ENCODE data around the gene ALPK1.

The ALPK1 gene

DNA sequence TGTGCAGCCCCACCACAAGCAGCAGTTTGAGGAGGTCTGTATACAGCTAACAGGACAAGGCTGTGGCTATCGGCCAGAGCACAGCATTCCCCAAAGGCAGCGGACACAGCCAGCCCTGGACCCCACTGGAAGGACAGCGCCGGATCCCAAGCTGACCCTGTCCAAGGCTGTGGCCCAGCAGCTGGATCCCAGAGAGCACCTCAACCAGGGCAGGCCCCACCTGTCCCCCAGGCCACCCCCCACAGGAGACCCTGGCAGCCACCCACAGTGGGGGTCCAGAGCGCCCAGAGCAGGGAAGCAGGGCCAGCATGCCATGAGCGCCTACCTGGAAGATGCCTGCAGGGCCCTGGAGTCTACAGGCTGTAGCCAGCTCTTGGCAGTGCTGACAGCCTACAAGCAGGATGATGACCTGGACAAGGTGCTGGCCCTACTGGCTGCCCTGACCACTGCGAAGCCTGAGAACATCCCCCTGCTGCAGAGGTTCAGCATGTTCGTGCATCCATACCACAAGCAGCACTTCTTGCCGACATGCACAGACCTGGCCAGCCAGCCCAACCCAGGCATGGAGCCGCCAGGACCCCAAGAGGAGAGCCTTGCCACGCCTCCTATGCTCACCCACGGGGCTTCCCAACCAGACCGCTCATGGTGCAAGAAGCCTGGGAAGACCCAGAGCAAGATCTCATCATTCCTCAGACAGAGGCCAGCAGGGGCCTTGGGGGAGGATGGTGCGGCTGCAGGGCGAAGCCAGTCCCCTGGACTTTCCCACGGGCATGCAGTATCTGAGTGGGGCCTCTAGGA lies 62.0 kb downstream of the ALPK1 start:
- Histone ChIP-seq H3K4me1 (peaks cover 8% of the 10 kb centered on the region), H3K36me3 (no peaks in the 10 kb centered on the region), H3K9me3 (no peaks in the 10 kb centered on the region), H3K27me3 (no peaks in the 10 kb centered on the region), H3K4me3 (ENCODE audit: low read depth, low read length) (no peak overlapping the region)
- TF ChIP-seq, protein P1, sequence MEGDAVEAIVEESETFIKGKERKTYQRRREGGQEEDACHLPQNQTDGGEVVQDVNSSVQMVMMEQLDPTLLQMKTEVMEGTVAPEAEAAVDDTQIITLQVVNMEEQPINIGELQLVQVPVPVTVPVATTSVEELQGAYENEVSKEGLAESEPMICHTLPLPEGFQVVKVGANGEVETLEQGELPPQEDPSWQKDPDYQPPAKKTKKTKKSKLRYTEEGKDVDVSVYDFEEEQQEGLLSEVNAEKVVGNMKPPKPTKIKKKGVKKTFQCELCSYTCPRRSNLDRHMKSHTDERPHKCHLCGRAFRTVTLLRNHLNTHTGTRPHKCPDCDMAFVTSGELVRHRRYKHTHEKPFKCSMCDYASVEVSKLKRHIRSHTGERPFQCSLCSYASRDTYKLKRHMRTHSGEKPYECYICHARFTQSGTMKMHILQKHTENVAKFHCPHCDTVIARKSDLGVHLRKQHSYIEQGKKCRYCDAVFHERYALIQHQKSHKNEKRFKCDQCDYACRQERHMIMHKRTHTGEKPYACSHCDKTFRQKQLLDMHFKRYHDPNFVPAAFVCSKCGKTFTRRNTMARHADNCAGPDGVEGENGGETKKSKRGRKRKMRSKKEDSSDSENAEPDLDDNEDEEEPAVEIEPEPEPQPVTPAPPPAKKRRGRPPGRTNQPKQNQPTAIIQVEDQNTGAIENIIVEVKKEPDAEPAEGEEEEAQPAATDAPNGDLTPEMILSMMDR (IDR thresholded peaks at IDR 0.05; ENCODE audit: low read depth, low read length), result no peak
- no peak for DNase-seq

GRCh38 chr4:112361181-112361791 lies 64.1 kb downstream of the ALPK1 start:
- TF ChIP-seq, protein P1 (IDR thresholded peaks at IDR 0.05; ENCODE audit: low read depth, low read length), result no peak
- Histone ChIP-seq H3K4me1 (peaks cover 8% of the 10 kb centered on the region), H3K36me3 (no peaks in the 10 kb centered on the region), H3K9me3 (no peaks in the 10 kb centered on the region), H3K4me3 (ENCODE audit: low read depth, low read length) (no peak overlapping the region), H3K27me3 (no peaks in the 10 kb centered on the region)
- DNase-seq, result peak; percentile 67

DNA sequence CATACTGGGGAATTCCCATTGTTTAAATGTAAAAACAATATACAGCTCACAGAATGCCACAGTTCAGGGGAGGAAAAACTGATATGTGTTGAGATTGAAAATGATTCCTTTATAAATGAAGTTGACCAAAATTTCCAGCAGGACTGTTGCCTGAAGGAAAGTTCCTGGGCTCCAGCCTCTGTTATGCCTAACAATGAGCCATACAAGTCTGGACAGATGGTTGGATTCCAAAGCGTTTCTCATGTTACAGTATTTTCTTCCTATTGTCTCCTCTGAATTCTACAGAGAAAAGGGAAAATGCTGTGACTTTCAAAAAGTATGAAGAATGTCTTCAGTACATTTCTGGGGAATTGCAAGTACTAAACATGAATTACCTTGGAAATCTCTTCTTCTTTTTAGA lies 73.3 kb downstream of the ALPK1 start:
- TF ChIP-seq, protein P1 (IDR thresholded peaks at IDR 0.05; ENCODE audit: low read depth, low read length), result no peak
- Histone ChIP-seq H3K36me3 (no peaks in the 10 kb centered on the region), H3K9me3 (no peaks in the 10 kb centered on the region), H3K4me3 (ENCODE audit: low read depth, low read length) (no peak overlapping the region), H3K4me1 (no peaks in the 10 kb centered on the region), H3K27me3 (peaks cover 10% of the 10 kb centered on the region)
- DNase-seq, result no peak

- no peaks in the 10 kb centered on the region for H3K9me3 ChIP-seq
- no peaks in the 10 kb centered on the region for H3K36me3 ChIP-seq
- H3K4me3 ChIP-seq (ENCODE audit: low read depth, low read length), result no peak overlapping the region
- peaks cover 10% of the 10 kb centered on the region for H3K27me3 ChIP-seq
- no peak for DNase-seq
- TF ChIP-seq, protein P1 (IDR thresholded peaks at IDR 0.05; ENCODE audit: low read depth, low read length), result no peak
- no peaks in the 10 kb centered on the region for H3K4me1 ChIP-seq
These were observed 74.2 kb downstream of the ALPK1 start for GRCh38 chr4:112371361-112371760.

DNA sequence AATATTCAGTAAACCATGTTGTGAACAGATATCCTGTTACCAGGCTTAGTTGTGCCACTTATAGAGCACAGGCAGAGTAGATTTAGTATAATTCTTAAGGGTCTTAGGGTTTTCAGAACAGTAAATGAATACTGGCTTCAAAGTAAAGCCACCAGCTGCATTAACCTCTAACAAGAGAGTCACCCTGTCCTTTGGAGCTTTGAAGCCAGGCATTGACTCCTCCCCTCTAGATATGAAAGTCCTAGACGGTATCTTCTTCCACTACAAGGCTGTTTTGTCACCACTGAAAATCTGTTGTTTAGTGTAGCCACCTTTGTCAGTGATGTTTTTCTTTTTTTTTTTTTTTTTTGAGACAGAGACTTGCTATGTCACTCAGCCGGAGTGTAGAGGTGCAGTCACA lies 77.7 kb downstream of the ALPK1 start:
- peaks cover 36% of the 10 kb centered on the region for H3K27me3 ChIP-seq
- H3K4me1 ChIP-seq, result no peaks in the 10 kb centered on the region
- DNase-seq, result no peak
- no peak overlapping the region for H3K4me3 ChIP-seq (ENCODE audit: low read depth, low read length)
- H3K36me3 ChIP-seq, result no peaks in the 10 kb centered on the region
- no peaks in the 10 kb centered on the region for H3K9me3 ChIP-seq
- TF ChIP-seq, protein P1 (IDR thresholded peaks at IDR 0.05; ENCODE audit: low read depth, low read length), result no peak

- no peaks in the 10 kb centered on the region for H3K4me1 ChIP-seq
These were observed 80.0 kb downstream of the ALPK1 start for GRCh38 chr4:112377171-112377570.

More at GRCh38 chr4:112377171-112377570, 80.0 kb downstream of the ALPK1 start:
- Histone ChIP-seq H3K36me3 (no peaks in the 10 kb centered on the region), H3K9me3 (no peaks in the 10 kb centered on the region), H3K27me3 (peaks cover 49% of the 10 kb centered on the region), H3K4me3 (ENCODE audit: low read depth, low read length) (no peak overlapping the region)
- TF ChIP-seq, protein P1 (IDR thresholded peaks at IDR 0.05; ENCODE audit: low read depth, low read length), result no peak
- DNase-seq, result no peak

Measured in BE2C (cell line).